ACHN (cell line): ENCODE measurements around the gene TUBA3D.
"Not testable (repeated sequence)": the region's sequence is repeated elsewhere in the genome, so short reads cannot be mapped to it uniquely, and the experiment has no call there.

ENCODE experiments used
- DNase-seq: peaks from one replicate; pipeline ENCODE4 v3.0.0-alpha.2; 2015
- in situ Hi-C: cut with HindIII; loops from 2 replicates; pipeline ENCODE4 v1.10.0; 2017; ENCODE audit warnings: low sequenced_read_pairs, low pct_ligation_motif_present, low pct_unique_long_range_greater_than_20kb

Gene TUBA3D

DNA sequence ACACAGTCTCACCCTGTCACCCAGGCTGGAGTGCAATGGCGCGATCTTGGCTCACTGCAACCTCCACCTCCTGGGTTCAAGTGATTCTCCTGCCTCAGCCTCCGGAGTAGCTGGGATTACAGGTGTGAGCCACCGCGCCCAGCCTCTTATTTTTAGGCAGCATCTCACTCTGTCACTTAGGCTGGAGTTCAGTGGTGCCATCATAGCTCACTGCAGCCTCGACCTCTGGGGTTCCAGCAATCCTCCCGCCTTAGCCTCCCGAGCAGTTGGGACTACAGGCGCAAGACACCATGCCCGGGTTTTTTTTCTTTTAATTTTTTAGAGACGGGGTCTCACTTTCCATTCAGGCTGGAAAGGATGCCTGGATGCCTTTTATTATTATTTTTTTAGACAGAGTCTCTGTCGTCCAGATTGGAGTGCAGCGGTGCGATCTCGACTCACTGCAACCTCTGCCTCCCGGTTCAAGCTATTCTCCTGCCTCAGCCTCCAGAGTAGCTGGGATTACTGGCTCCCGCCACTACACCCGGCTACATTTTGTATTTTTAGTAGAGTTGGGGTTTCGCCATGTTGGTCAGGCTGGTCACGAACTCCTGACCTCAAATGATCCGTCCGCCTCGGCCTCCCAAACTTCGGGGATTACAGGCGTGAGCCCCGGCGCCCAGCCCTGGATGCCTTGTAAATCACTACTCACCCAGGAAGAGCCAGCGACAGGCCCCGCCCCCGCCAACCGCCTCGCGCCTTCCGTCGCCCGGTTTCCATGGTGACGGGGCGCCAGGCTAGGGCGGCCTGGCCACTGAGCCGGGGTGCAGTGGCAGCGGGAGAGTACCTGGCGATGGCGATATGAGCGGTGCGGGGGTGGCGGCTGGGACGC, 51.4 kb downstream of the TUBA3D start, which contains the start of gene CCDC74A:
Gene CCDC74A, plus strand, starts transcription at position 758 of the 871 bp plus-strand sequence. Its CDS starts 83 bp downstream, at position 841.
- in situ Hi-C loops = not testable (repeated sequence)
- peak; percentile 63 for DNase-seq

DNA sequence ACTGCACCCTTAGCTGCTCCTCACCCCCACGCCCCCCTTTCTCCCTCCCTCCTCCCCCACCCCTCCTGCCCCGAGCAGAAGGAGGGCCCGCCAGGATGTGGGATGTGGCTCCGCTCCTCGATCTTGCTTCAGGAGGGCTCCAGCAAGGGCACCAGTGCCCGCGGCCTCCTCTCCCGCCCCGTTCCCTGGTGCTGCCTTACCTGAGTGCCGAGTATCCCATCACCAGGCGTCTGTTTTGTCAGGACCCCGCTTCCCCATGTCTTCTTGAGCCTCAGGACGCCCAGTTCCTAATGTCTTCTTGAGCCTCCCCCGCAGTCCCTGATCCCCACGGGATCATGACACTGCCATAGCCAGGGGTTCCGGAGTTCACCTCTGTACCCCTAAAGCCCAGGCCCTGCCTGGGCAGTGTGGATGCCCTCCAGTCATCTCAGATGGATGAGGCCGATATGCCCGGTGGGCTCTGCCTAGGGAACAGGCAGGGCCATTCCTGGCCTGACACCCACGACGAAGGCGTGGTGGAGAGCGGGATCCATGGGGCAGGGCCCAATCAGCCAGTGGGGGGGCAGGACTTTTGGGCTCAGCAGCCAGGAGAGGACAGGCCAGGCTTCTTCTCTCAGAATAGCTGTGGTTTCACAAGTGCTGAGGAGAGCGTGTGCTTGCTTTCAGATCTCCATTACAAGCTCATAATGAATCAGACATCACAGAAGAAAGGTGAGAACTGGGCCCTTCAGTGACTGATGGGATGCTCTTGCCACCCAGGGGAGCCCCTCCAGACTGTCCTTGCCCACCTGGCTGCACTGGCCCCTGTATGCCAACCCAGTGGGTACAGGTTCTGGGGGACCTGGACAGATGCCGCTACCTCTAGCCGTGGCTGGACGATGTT, 53.3 kb downstream of the TUBA3D start:
- not testable (repeated sequence) for DNase-seq

DNA sequence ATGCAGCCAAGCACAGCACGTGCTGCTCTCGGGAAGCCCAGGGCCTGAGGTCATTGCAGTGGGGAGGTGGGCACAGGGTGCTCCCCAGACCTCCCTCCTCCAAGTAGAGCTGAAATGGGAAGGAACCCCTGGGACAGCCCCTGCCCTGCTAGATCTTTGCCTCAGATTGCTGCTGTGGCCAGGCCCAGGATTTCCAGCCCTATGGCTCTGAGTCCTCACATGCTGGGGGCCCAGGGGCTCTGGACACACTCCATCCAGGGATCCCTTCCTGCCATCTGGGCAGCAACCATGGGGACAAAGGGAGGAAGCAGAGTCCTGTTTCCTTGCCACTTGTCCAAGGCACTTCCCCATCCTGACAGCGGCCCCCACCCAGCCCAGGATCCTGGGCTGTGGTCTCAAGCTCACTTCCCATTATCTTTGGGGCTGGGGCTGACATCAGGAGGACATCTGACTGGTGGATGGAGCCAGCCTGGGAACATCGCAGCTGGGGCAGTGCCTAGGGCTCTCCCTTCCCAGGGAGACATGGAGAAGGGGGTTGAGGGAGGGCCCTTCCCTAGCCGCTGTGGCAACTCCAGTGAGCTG, 54.0 kb downstream of the TUBA3D start:
- in situ Hi-C loops, DNase-seq: not testable (repeated sequence)

More for the DNA sequence above, 53.3 kb downstream of the TUBA3D start:
- in situ Hi-C loops = not testable (repeated sequence)

DNA sequence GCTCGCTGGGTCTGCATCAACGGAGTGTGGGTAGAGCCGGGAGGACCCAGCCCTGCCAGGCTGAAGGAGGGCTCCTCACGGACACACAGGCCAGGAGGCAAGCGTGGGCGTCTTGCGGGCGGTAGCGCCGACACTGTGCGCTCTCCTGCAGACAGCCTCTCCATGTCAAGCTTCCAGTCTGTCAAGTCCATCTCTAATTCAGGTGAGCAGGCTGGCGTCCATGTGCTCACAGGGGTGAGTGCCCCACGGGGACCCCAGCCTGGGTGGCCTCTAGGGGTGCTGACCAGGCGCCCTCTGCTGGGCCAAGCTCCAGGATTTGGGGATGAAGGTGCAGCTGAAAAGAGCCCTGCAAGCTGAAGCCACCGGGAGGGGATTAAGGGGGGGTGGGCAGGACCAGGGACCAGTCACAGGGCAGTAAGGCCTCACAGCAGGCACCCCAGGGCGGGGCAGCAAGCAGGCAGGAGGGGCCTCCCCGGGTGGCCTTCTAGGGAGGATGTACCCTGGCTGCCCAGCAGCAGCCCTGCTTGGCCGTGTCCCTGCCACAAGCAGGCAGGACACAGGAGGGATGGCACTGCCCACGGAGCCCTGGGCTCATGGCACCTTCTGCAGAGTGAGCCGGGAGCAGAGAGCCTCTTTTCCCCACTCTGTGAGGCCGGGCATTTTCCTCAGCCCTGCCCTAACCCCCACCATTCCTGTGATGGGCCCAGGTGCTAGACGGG, 54.9 kb downstream of the TUBA3D start:
- in situ Hi-C loops, DNase-seq: not testable (repeated sequence)

DNA sequence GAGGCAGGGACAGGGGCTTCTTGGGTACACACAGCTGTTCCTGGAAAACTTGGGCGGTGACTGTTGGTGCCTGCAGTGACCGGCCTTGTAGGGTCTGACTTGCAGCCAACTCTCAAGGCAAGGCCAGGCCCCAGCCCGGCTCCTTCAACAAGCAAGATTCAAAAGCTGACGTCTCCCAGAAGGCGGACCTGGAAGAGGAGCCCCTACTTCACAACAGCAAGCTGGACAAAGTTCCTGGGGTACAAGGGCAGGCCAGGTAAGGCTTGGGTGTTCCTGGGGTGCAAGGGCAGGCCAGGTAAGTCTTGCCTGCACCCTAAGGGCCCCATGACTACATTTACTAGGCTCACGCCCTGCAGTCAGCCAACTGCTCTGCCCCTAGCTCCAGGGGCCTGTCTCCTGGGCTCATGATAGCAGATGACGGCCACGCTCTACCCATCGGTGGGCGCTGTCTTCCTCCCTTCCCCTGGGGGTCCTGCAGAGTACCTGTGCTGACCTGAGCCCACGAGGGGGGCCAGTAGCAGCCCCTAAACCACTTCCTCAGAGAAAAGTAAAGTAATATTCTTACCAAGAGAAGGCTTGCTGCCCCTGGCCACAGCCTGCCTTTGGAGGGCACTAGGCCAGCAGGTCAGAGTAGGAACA, 55.7 kb downstream of the TUBA3D start:
- in situ Hi-C loops, DNase-seq: not testable (repeated sequence)
